Thyroid gland (tissue), 4 donors: Measurements from ENCODE around the gene PIGV.
"Not testable (repeated sequence)": the region's sequence is repeated elsewhere in the genome, so short reads cannot be mapped to it uniquely, and the experiment has no call there.

ENCODE experiments used
- POLR2A ChIP-seq, 2 donors: fragments of 450-650 bp; IDR thresholded peaks; one replicate each; pipeline ENCODE4 v1.6.1; 2017; ENCODE audit warnings: antibody characterized with exemption in 2 of 2, mild to moderate bottlenecking in 2 of 2, moderate library complexity in 1 of 2
- TF ChIP-seq, protein P1 (sequence below), 6 experiments: fragments of 200-600 bp in 3 of 6; fragments of 450-650 bp in 3 of 6; sonication (generic) in 3 of 6; IDR thresholded peaks; one replicate each; pipeline ENCODE4 v1.5.1; 2016 to 2019; ENCODE audit warnings: antibody characterized with exemption in 6 of 6, mild to moderate bottlenecking in 2 of 6, inconsistent platforms in 1 of 6, moderate library complexity in 1 of 6

GRCh38 chr1:26803932-26804331 lies 16.2 kb downstream of the PIGV start:
- TF ChIP-seq, protein P1, sequence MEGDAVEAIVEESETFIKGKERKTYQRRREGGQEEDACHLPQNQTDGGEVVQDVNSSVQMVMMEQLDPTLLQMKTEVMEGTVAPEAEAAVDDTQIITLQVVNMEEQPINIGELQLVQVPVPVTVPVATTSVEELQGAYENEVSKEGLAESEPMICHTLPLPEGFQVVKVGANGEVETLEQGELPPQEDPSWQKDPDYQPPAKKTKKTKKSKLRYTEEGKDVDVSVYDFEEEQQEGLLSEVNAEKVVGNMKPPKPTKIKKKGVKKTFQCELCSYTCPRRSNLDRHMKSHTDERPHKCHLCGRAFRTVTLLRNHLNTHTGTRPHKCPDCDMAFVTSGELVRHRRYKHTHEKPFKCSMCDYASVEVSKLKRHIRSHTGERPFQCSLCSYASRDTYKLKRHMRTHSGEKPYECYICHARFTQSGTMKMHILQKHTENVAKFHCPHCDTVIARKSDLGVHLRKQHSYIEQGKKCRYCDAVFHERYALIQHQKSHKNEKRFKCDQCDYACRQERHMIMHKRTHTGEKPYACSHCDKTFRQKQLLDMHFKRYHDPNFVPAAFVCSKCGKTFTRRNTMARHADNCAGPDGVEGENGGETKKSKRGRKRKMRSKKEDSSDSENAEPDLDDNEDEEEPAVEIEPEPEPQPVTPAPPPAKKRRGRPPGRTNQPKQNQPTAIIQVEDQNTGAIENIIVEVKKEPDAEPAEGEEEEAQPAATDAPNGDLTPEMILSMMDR (IDR thresholded peaks at IDR 0.05) = not testable (repeated sequence)
- not testable (repeated sequence) for TF ChIP-seq POLR2A (IDR thresholded peaks at IDR 0.05)
